AG04450 (cell line): ENCODE results near the gene WDFY2. TPM values are rescaled to one million over a fixed set of nuclear protein-coding genes. Genes with fewer than 3 reads are reported as not detected.
"Not testable (repeated sequence)": the region's sequence is repeated elsewhere in the genome, so short reads cannot be mapped to it uniquely, and the experiment has no call there.

ENCODE experiments used
- CTCF ChIA-PET: fragments of 300-600, 350-600 bp; formaldehyde crosslinking; extraction: SDS; loops from one replicate; lab custom pipeline; 2022; ENCODE audit warnings: antibody characterized with exemption, inconsistent platforms; lab: Charles Lee
- POLR2A ChIA-PET: fragments of 350-600 bp; formaldehyde crosslinking; extraction: SDS; loops from one replicate; lab custom pipeline; 2021; ENCODE audit warnings: antibody characterized with exemption, inconsistent platforms; lab: Yijun Ruan, JAX
- DNase-seq: peaks from one replicate; pipeline ENCODE4 v3.0.0-alpha.2; 2011; ENCODE audit warnings: low read depth, low spot score
- H3K27ac ChIP-seq: one replicate; pipeline ENCODE4 v1.5.1; 2012; ENCODE audit warnings: low read depth, low read length, control low read depth
- H3K27me3 ChIP-seq: one replicate; pipeline ENCODE4 v1.6.0; 2012; ENCODE audit warnings: low read length; ENCODE audit not compliant: control insufficient read depth, insufficient read depth
- H3K4me3 ChIP-seq: 2 replicates; pipeline ENCODE4 v1.5.1; 2011; ENCODE audit warnings: mild to moderate bottlenecking, low read depth, low read length, control low read depth
- H3K9me3 ChIP-seq: 2 replicates; pipeline ENCODE4 v1.5.1; 2012; ENCODE audit warnings: low read length; ENCODE audit not compliant: control insufficient read depth, insufficient read depth
- polyA plus RNA-seq: library from polyadenylated mRNA; depleted of rRNA; stranded (reverse); fragments of >200 nt; gene quantifications from 2 replicates; pipeline ENCODE4 v1.2.3, GENCODE V29; 2011
- TF ChIP-seq, protein P1 (sequence below): IDR thresholded peaks from 2 replicates; pipeline ENCODE4 v1.5.1; 2011; ENCODE audit warnings: low read depth, low read length, control low read depth, inconsistent platforms

The WDFY2 gene
- polyA plus RNA-seq, 1 experiment = 6.3 TPM

GRCh38 chr13:51562011-51562671, 22.1 kb upstream of the WDFY2 start:
- peaks cover 4% of the 10 kb centered on the region for H3K9me3 ChIP-seq
- H3K27ac ChIP-seq = no peak overlapping the region
- H3K4me3 ChIP-seq = no peak overlapping the region
- no peak for DNase-seq
- ChIA-PET POLR2A (interaction anchor here (1.4 kb wide), 1 partner anchor 109 kb away, joined by 4 read pairs; the partner anchor contains the start of gene INTS6), CTCF (no interaction called here)
- TF ChIP-seq, protein P1, sequence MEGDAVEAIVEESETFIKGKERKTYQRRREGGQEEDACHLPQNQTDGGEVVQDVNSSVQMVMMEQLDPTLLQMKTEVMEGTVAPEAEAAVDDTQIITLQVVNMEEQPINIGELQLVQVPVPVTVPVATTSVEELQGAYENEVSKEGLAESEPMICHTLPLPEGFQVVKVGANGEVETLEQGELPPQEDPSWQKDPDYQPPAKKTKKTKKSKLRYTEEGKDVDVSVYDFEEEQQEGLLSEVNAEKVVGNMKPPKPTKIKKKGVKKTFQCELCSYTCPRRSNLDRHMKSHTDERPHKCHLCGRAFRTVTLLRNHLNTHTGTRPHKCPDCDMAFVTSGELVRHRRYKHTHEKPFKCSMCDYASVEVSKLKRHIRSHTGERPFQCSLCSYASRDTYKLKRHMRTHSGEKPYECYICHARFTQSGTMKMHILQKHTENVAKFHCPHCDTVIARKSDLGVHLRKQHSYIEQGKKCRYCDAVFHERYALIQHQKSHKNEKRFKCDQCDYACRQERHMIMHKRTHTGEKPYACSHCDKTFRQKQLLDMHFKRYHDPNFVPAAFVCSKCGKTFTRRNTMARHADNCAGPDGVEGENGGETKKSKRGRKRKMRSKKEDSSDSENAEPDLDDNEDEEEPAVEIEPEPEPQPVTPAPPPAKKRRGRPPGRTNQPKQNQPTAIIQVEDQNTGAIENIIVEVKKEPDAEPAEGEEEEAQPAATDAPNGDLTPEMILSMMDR = no peak
- no peaks in the 10 kb centered on the region for H3K27me3 ChIP-seq

- POLR2A ChIA-PET = interaction anchor here (0.6 kb wide), 1 partner anchor 111 kb away, joined by 3 read pairs; no protein-coding TSS in a partner anchor
- Histone ChIP-seq H3K27ac (no peak overlapping the region), H3K27me3 (no peaks in the 10 kb centered on the region), H3K4me3 (no peak overlapping the region), H3K9me3 (peaks cover 7% of the 10 kb centered on the region)
- DNase-seq = no peak
- TF ChIP-seq, protein P1 = no peak
- CTCF ChIA-PET = no interaction called here
These were observed 20.0 kb upstream of the WDFY2 start for GRCh38 chr13:51564252-51564651.

GRCh38 chr13:51564671-51565070, 19.6 kb upstream of the WDFY2 start:
- no peak overlapping the region for H3K27ac ChIP-seq
- POLR2A ChIA-PET = interaction anchor here (0.6 kb wide), 1 partner anchor 111 kb away, joined by 3 read pairs; no protein-coding TSS in a partner anchor
- TF ChIP-seq, protein P1 = no peak
- CTCF ChIA-PET = no interaction called here
- peaks cover 7% of the 10 kb centered on the region for H3K9me3 ChIP-seq
- no peak for DNase-seq
- H3K4me3 ChIP-seq = no peak overlapping the region
- H3K27me3 ChIP-seq = no peaks in the 10 kb centered on the region

GRCh38 chr13:51569001-51569400, 15.3 kb upstream of the WDFY2 start:
- H3K27ac ChIP-seq, POLR2A ChIA-PET, DNase-seq, H3K4me3 ChIP-seq, CTCF ChIA-PET, H3K9me3 ChIP-seq, H3K27me3 ChIP-seq: not testable (repeated sequence)

- Histone ChIP-seq H3K27ac (no peak overlapping the region), H3K27me3 (no peaks in the 10 kb centered on the region), H3K4me3 (no peak overlapping the region), H3K9me3 (no peaks in the 10 kb centered on the region; the same call in 1 of the 2 replicates)
- CTCF ChIA-PET = no interaction called here
- POLR2A ChIA-PET = interaction anchor here (1.6 kb wide), 1 partner anchor 124 kb away, joined by 5 read pairs; the partner anchor contains the start of gene INTS6
- TF ChIP-seq, protein P1 = no peak
- DNase-seq = no peak
These were observed 7.5 kb upstream of the WDFY2 start for GRCh38 chr13:51576754-51577153.
